Choroid plexus epithelial cell (primary cell): ENCODE results near the gene OLFM2.
"Not testable (repeated sequence)": the region's sequence is repeated elsewhere in the genome, so short reads cannot be mapped to it uniquely, and the experiment has no call there.

Source experiments
- DNase-seq: peaks from one replicate; pipeline ENCODE4 v3.0.0-alpha.2; 2010; ENCODE audit warnings: low read depth
- H3K4me3 ChIP-seq: 2 replicates; pipeline ENCODE4 v1.5.1; 2011; ENCODE audit warnings: low read depth, mild to moderate bottlenecking, control low read depth, low read length, moderate library complexity
- TF ChIP-seq, protein P1 (sequence below): conservative IDR thresholded peaks from 2 replicates; pipeline ENCODE4 v1.5.1; 2011; ENCODE audit warnings: low read depth, mild to moderate bottlenecking, control low read depth, inconsistent platforms, low read length, moderate library complexity

OLFM2 gene

DNA sequence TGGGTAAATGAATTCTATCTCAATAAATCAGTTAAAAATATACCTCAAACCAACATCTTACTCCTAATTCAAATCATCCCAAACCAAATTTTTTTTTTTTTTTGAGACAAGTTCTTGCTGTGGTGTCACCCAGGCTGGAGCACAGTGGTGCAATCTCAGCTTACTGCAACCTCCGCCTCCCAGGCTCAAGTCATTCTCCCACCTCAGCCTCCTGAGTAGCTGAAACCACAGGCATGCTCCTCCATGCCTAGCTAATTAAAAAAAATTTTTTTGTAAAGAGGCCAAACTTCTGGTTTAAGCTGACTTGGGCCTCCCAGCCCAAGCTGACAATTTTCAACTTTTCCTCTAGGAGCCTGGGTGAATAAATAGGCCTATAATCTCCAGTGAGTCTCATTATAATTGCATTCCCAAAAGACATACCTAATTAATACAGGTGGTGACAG, 22.1 kb upstream of the OLFM2 start:
- DNase-seq, result peak; percentile 87
- TF ChIP-seq, protein P1, sequence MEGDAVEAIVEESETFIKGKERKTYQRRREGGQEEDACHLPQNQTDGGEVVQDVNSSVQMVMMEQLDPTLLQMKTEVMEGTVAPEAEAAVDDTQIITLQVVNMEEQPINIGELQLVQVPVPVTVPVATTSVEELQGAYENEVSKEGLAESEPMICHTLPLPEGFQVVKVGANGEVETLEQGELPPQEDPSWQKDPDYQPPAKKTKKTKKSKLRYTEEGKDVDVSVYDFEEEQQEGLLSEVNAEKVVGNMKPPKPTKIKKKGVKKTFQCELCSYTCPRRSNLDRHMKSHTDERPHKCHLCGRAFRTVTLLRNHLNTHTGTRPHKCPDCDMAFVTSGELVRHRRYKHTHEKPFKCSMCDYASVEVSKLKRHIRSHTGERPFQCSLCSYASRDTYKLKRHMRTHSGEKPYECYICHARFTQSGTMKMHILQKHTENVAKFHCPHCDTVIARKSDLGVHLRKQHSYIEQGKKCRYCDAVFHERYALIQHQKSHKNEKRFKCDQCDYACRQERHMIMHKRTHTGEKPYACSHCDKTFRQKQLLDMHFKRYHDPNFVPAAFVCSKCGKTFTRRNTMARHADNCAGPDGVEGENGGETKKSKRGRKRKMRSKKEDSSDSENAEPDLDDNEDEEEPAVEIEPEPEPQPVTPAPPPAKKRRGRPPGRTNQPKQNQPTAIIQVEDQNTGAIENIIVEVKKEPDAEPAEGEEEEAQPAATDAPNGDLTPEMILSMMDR, result no peak
- no peak overlapping the region for H3K4me3 ChIP-seq

DNA sequence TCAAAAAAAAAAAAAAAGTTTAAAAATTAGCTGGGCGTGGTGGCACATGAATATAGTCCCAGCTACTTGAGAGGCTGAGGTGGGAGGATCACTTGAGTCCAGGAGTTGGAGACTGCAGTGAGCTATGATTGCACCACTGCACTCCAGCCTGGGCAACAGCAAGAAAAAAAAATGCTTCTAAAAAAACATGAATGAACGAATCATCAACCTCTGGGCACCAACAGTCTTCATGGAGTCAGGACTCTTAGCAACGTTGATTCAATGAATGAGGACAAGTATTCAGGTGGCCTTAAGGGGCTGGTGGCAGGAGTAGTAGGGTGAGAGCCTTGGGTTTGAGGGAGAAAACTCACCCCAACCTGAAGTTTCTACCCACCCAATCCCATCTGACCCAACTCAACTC, 20.6 kb upstream of the OLFM2 start:
- DNase-seq, result no peak
- H3K4me3 ChIP-seq, result no peak overlapping the region
- TF ChIP-seq, protein P1, result no peak

DNA sequence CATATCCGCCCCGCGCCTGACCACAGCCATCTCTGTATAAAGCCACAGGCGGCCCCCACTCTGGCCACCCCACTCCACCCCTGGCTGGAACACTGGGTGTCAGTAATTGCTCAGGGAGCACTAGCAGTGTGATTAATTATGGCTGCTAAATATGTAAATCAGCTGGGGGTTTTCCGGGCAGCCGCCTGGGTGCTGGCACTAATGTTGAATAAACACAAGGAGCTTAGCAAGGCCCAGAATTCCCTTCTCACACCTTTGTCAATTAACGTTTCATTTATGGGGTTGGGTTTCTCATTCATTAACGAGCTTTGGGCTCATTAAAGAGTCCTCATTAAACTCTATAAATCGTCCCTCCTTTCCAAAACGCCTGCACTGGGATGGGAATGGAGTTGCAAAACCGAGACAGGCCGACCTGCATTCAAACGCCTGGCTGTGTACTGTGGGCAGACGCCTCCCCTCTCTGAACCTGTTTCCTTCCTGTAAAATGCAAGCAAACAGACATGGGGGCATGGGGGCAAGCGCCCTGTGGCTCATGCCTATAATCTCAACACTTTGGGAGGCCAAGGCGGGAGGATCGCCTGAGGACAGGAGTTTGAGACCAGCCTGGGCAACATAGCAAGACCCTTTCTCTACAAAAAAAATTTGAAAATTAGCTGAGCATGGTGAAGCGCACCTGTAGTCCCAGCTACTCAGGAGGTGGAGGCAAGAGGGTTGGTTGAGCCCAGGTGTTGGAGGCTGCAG, 17.7 kb upstream of the OLFM2 start:
- TF ChIP-seq, protein P1, result no peak
- DNase-seq, result no peak
- H3K4me3 ChIP-seq, result no peak overlapping the region

DNA sequence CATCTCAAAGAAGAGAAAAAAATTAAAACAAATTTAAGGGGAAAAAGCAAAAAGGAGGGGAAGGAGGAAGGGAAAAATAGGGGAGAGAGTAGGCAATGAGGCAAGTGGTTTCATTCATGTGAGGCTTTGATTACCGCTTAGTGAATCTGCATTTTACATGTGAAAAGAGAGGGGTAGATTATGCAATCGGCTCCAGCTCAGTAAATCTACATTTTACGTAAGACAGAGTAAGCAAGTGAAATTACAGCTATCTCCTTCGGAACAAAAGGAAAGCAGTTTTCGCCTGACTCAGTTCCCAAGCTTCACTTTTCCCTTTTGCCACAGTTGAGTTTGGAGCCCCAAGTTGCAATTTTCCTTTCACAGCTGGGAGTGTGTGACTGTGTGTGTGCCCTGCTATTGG, 16.0 kb upstream of the OLFM2 start:
- DNase-seq, result no peak
- H3K4me3 ChIP-seq, result no peak overlapping the region
- TF ChIP-seq, protein P1, result no peak

DNA sequence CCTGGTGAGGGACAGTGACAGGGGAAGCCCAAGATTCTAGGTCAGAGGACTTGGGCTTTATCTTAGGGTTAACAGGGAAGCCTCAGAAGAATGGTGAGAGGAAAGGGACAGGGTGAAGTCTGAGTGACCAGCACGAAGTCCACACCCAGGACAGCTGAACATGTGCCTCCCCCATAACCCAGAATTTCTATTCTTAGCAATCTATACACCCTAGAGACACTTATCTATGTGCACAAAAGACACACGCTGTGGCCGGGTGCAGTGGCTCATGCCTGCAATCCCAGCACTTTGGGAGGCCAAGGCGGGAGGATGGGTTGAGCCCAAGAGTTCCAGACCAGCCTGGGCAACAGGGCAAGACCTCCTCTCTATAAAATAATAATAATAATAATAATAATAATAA, 11.1 kb upstream of the OLFM2 start:
- TF ChIP-seq, protein P1, result no peak
- no peak overlapping the region for H3K4me3 ChIP-seq
- no peak for DNase-seq

DNA sequence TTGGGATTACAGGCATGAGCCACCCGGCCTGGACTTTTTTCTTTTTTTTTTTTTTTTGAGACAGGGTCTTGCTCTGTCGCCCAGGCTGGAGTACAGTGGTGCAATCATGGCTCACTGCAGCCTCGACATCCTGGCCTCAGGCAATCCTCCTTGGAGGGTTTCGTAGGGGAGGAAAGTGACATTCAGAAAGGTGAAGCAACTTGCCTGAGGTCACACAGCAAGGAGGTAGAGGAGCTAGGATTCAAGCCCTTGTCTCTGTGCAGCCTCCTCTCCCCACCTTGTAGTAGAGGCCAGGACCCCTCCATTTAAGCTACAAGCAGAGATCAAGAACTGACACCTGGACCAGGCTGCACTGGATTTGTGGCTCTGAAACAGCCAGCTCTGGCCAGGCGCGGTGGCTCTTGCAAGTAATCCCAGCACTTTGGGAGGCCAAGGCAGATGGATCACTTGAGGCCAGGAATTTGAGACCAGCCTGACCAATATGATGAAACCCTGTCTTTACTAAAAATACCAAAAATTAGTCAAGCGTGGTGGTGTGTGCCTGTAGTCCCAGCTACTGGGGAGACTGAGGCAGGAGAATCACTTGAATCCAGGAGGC, 10.3 kb upstream of the OLFM2 start:
- H3K4me3 ChIP-seq, DNase-seq: not testable (repeated sequence)

DNA sequence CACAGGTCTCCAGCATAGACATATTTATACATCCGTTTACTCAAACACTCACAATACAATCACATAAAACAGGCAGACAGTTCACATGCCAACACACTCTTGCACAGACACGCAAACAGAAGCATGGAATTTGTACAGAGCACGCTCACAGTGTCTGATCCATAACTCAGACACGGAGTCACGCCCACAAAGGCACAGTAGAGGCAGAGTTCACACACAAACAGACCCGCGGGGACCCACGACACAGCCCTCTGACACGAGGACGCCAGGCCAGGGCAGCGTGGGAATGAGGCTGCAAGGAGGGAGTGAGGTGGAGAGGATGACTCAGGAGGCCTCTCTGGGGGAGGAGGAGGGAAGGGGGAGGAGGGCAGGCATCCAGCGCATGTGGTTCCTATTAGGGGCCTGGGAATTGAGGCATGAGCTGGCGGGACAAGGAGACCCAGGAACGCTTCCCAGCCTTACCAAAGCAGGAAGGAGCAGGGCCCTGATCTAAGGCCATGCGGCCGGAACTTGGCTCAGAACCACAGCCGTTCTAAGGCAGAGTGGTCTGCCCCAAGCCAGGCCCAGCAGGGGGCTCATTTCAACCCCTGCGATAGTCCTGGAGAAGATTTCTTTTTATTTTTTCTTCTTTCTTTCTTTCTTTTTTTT, 9.1 kb upstream of the OLFM2 start:
- peak overlapping the region; percentile 8 for H3K4me3 ChIP-seq
- peak; percentile 92 for DNase-seq
- TF ChIP-seq, protein P1, result no peak
